KOPT-K1 (cell line): ENCODE measurements around the gene MAGEB16.

ENCODE experiments used
- H3K27ac ChIP-seq: fragments of 200-600 bp; sonication (generic); 2 replicates; pipeline ENCODE4 v1.5.1; 2016; ENCODE audit warnings: antibody characterized with exemption, mild to moderate bottlenecking, low read depth, low read length; ENCODE audit not compliant: poor library complexity, severe bottlenecking
- H3K36me3 ChIP-seq: fragments of 200-600 bp; sonication (generic); 2 replicates; pipeline ENCODE4 v1.5.1; 2017; ENCODE audit warnings: antibody characterized with exemption, mild to moderate bottlenecking, low read length, moderate library complexity; ENCODE audit not compliant: insufficient read depth
- H3K9me3 ChIP-seq: fragments of 200-600 bp; sonication (generic); 2 replicates; pipeline ENCODE4 v1.5.1; 2017; ENCODE audit warnings: antibody characterized with exemption, low read length, mild to moderate bottlenecking; ENCODE audit not compliant: insufficient read depth, poor library complexity, severe bottlenecking

Gene MAGEB16

DNA sequence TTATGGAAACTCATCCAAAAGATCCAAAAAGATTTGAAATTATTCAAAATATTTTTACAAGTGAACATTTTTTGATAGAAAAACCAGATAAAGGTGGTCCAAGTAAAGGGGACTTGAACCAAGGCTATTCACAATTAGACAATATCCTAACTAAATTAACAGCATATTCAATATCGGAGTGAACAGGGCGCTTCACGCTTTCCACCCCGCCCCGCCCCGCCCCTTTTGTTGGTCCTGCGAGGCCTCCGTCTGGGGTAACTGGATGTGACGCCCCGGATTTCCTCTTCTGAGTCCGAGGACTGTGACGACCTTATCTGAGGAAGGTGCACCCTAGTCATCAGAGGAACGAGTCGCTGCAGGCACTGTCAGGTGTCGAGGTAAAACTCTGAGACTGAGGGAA, at the start of gene MAGEB16:
MAGEB16 (plus strand) TSS at position 301 of the 400 bp plus-strand sequence. CDS start 3,855 bp downstream, outside the sequence.
- H3K36me3 ChIP-seq = no peaks in the 10 kb centered on the region
- H3K27ac ChIP-seq = no peak within 1 kb of the TSS
- H3K9me3 ChIP-seq = no peaks in the 10 kb centered on the region

DNA sequence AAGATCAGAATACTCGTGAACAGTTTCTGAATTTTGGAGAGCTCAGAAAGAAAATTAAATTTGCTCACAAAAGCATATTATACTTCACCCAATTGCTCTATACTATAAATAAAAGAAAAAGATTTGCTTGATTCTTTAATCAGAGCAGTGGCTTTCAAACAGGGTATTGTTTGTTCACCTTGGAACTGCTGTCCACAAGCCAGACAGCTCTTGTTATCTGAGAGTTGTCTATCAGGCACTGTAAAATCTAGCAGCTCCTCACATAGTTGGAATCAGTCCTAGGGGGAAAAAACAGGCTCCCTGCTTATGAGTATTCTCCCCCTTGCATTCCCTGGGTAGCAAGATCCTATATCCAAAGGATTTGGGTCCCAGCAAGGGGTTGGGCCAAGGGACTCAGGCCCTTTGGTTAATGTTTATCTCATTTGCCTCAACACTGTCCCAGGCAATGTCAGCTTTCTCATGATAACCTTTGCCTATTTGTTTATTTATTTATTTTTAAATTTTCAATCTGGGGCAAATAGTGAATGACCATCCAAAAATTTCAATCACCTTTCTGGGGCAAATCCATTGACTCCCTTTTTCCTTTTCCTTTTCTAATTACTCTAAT, 24.1 kb upstream of the MAGEB16 start:
- Histone ChIP-seq H3K9me3 (no peaks in the 10 kb centered on the region), H3K36me3 (no peaks in the 10 kb centered on the region), H3K27ac (no peak overlapping the region)

DNA sequence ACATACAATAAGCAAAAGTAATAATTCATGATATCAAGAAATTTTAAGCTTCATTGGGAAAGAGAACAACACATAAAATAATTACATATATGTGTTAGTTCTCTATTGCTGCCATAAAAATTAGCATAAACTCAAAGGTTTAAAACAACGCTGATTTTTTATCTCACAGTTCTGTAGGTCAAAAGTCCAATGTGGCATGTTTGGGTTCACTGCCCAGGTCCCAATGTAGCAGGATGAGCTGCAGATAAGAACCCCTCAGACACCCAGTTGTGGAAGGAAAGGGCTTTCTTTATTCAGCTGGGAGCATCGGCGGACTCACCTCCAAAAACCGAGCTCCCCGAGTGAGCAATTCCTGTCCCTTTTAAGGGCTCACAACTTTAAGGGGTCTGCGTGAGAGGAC, 13.1 kb upstream of the MAGEB16 start:
- no peaks in the 10 kb centered on the region for H3K36me3 ChIP-seq
- no peaks in the 10 kb centered on the region for H3K9me3 ChIP-seq

DNA sequence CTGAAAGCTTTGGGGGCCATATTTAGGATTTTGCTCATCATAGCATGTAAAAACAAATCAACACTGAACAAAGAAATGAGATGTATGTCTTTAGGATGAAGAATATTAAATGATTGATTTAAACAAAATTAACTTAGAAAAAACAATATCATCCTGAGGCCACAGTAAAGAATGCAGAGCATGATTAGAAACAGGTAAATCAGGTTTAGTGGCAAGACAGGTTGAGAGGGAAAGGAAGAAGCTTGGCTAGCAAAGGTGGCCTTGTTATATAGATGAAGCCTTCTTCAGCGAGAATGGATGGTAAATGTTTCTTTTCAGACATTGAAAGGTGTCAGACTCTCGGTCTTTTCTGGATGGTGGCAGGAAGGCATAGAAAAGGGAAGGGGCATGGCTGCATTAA, 11.9 kb upstream of the MAGEB16 start:
- no peaks in the 10 kb centered on the region for H3K36me3 ChIP-seq
- no peaks in the 10 kb centered on the region for H3K9me3 ChIP-seq

More for the DNA sequence above, 13.1 kb upstream of the MAGEB16 start:
- H3K27ac ChIP-seq = no peak overlapping the region

DNA sequence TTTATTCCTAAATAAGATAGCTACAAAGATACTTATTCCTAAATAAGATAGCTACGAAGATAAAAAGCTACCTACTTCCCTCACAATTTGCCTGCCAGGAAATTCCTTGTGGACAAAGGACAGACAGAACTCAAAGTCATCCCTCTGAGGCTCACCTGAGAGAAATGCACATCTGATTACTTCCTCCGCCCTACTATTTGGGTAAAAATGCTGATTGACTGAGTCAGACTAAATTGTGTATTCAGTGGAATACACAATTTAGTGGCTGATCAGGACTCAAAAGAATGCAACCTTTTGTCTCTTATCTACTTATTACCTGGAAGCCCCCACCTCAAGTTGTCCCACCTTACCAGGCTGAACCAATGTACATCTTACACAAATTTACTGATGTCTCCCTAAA, 10.3 kb upstream of the MAGEB16 start:
- H3K36me3 ChIP-seq = no peaks in the 10 kb centered on the region
- H3K9me3 ChIP-seq = no peaks in the 10 kb centered on the region
- H3K27ac ChIP-seq = no peak overlapping the region

More for the DNA sequence above, 11.9 kb upstream of the MAGEB16 start:
- H3K27ac ChIP-seq = no peak overlapping the region

DNA sequence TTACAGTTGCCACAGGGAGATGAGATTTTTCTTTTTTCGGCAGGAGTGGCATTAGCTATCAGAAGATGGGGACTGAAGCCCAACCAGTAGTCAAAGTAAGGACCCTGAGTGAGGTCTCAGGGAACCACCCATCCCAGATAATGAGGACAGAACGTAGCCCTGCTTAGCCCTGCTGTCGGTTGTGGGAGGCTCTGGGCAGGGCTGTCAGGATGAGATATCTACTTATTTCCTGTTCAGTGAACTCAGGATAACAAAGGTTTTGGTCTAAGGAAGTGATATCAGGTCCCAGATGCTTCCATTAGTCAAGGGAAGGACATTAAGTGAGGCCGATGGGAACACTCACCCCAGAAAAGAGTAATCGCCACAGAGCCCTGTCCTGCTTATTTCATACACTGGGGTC, 2.3 kb downstream of the MAGEB16 start:
- Histone ChIP-seq H3K36me3 (no peaks in the 10 kb centered on the region), H3K9me3 (no peaks in the 10 kb centered on the region), H3K27ac (no peak overlapping the region)

DNA sequence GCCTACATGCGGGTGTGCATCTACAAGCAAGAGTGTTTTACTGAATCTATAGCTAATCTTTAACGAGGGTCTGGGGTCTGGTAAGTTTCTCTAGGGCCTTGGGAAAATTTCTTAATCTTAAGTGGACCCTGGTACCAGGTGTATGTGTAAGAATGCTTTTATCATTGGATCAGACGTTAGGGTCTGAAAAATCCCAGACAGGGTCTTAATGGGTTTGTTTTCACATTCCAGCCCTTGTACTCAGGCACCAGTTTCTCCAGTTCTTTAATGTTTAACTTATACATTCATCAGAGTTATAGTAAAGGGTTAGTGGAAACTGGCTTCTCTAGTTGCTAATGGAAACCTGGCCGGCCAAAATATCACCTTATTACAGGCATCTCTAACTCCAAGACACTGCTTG, 11.6 kb downstream of the MAGEB16 start:
- Histone ChIP-seq H3K27ac (no peak overlapping the region), H3K9me3 (no peaks in the 10 kb centered on the region), H3K36me3 (no peaks in the 10 kb centered on the region)

DNA sequence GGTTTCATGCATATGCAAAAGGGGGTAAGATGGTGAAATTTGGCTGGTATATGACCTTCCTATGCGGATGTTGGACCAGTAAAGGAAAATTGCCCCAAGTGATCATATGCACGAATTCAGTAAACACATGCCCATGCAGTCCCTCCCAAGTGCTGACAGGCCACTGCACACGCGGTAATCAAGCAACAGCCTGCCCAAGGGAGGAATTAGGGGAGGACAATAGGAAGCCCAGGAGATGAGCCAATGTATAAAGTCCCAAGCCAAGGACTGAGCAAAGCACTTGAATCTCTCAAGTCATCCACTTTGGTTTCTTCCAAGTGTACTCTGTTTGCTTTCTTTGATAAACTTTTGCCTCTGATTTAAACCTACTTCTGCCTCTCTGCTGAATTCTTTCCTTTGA, 21.1 kb downstream of the MAGEB16 start:
- Histone ChIP-seq H3K36me3 (no peaks in the 10 kb centered on the region), H3K9me3 (no peaks in the 10 kb centered on the region), H3K27ac (no peak overlapping the region)

DNA sequence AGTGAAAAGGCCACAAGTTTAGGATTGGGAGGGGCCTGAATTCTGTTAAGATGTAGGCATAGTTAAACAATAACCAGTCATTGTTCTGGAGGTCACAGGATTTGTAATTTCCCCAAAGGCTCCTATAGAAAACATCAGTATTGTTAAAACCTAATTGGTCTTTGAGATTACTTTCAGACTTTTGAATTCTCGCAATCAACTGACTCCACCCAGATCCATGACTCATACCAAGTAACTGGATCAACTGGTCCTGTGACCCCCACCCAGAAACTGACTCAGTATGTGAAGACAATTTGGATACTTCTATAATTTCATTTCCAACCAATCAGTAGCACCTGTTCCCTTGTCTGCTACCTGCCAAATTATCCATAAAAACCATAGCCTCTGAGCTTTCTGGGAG, 28.4 kb downstream of the MAGEB16 start:
- Histone ChIP-seq H3K27ac (no peak overlapping the region), H3K9me3 (no peaks in the 10 kb centered on the region), H3K36me3 (no peaks in the 10 kb centered on the region)

DNA sequence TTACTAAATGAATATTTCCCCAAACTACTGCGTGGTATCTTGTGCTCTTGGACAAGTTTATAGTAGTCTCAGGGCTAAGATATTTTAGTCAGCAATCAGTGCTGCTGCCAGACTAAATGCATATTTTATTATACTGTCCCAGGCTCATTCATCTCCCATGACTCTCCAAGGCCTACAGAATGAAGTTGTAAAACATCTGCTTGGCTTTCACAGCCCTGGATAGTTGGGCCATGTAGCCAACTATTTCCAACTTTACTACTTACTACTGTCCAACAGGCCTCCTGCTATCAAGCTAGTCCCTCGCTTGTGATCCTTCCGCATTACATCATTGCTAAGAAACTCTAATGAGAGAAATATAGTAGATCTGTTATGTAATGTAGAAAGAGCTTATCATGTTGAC, 31.4 kb downstream of the MAGEB16 start:
- Histone ChIP-seq H3K36me3 (no peaks in the 10 kb centered on the region), H3K9me3 (no peaks in the 10 kb centered on the region), H3K27ac (no peak overlapping the region)

DNA sequence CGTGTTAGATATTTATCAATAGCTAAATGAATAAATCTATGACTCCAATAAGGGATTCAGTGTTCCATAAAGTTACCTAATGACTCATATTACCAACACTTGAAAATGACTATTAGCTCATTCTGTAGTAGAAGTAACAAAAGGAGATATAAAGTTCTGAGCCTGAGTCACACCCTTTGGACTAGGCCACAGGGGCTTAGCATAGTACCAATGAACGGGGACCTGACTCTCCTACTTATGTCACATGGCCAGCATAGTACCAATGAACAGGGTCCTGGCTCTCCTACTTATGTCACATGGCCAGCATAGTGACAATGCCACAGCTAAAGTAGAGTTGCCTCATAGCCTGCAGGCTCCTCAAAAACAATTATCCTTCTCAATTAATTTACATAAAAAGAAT, 43.7 kb downstream of the MAGEB16 start:
- no peaks in the 10 kb centered on the region for H3K9me3 ChIP-seq
- no peak overlapping the region for H3K27ac ChIP-seq
- no peaks in the 10 kb centered on the region for H3K36me3 ChIP-seq

DNA sequence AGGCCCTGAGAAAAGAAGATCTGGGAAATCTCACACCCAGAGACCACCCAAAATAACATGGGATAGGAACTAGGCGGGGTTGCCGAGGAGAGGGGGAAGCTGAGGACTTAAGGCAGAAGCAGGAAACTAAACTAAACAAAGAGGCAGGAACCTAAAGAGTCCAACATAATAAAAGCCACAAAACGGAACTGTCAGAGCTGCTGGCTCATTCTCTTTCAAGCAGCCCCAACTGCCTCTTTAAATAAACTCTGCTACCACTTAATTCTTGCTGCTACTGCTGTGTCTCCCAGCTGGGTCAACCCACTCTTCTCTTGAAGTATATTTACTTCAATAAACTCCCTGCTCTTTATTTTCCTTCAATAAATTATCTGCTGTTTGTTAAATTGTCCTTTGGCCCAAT, 44.5 kb downstream of the MAGEB16 start:
- no peaks in the 10 kb centered on the region for H3K36me3 ChIP-seq
- H3K27ac ChIP-seq = no peak overlapping the region
- no peaks in the 10 kb centered on the region for H3K9me3 ChIP-seq

DNA sequence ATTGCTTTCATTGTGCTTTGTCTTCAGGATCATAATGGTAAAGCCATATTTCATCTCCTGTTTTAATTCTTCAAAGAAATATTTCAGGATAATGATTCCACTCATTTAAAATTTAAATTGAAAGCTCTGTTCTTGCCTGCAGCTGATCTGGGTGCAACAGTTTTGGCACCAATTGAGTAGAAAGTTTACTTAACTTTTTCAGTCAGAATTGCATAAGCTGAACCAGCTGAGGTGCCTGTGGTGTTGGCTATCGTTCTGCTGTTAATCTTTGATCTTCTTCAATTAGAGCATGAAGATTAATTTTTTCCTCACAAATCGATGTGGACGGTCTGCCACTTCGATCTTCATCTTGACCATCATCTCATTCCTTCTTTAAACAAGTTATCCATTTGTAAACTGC, 49.6 kb downstream of the MAGEB16 start:
- Histone ChIP-seq H3K36me3 (no peaks in the 10 kb centered on the region), H3K9me3 (no peaks in the 10 kb centered on the region), H3K27ac (no peak overlapping the region)
